ENCODE measurements around the gene TRIM40. TPM values are rescaled to one million over a fixed set of nuclear protein-coding genes. Genes with fewer than 3 reads are reported as not detected.
A peak's percentile ranks its signal among the peaks of the same experiment; 100 is the strongest.

Gene TRIM40
- total RNA-seq, 1 experiment from 2014 or later = not detected

DNA sequence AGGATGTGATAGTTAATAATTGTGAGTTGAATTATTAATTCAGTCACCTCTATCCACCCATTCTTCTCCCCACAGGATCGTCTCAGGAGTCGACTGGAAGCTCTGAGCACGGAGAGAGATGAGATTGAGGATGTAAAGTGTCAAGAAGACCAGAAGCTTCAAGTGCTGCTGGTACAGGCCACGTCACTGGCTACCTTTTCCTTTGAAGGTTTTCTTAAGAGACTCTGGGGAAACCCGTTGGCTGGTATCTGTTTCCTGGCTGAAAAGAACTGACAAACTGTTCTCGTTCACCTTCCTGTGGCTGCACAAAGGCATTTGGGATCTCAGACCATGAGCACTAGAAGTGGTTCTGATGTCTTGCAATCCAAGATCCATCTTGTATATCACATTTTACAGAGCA, 31.2 kb downstream of the TRIM40 start:
- Histone ChIP-seq H3K27me3 (replicated peaks; ENCODE audit: control insufficient read depth, insufficient read depth, low read length) (no peaks in the 10 kb centered on the region), H3K36me3 (ENCODE audit: control insufficient read depth, insufficient read depth, low read length) (peaks cover 3% of the 10 kb centered on the region), H3K4me1 (no peaks in the 10 kb centered on the region), H3K4me3 (ENCODE audit: low read depth, low read length) (no peak overlapping the region), H3K9me3 (no peaks in the 10 kb centered on the region)
- no peak for DNase-seq
- Mint-ChIP-seq H3K4me3 (ENCODE audit: unreplicated experiment) (no peak overlapping the region), H3K27me3 (ENCODE audit: insufficient read depth, unreplicated experiment) (no peaks in the 10 kb centered on the region), H3K36me3 (ENCODE audit: insufficient read depth, unreplicated experiment) (no peaks in the 10 kb centered on the region), H3K4me1 (ENCODE audit: low read depth, unreplicated experiment) (peaks cover 12% of the 10 kb centered on the region), H3K9me3 (ENCODE audit: unreplicated experiment) (no peaks in the 10 kb centered on the region), H3K27ac (ENCODE audit: unreplicated experiment) (no peak overlapping the region)
- POLR2A ChIA-PET = no interaction called here
- TF ChIP-seq, protein P1, sequence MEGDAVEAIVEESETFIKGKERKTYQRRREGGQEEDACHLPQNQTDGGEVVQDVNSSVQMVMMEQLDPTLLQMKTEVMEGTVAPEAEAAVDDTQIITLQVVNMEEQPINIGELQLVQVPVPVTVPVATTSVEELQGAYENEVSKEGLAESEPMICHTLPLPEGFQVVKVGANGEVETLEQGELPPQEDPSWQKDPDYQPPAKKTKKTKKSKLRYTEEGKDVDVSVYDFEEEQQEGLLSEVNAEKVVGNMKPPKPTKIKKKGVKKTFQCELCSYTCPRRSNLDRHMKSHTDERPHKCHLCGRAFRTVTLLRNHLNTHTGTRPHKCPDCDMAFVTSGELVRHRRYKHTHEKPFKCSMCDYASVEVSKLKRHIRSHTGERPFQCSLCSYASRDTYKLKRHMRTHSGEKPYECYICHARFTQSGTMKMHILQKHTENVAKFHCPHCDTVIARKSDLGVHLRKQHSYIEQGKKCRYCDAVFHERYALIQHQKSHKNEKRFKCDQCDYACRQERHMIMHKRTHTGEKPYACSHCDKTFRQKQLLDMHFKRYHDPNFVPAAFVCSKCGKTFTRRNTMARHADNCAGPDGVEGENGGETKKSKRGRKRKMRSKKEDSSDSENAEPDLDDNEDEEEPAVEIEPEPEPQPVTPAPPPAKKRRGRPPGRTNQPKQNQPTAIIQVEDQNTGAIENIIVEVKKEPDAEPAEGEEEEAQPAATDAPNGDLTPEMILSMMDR (IDR thresholded peaks at IDR 0.05; ENCODE audit: insufficient read depth in 1 of 2, low read depth in 1 of 2, low read length in 1 of 2, severe bottlenecking in 1 of 2, unreplicated experiment in 1 of 2) = no peak
- CTCF ChIA-PET = interaction anchor here (0.6 kb wide), 1 partner anchor 51 kb away, joined by 4 read pairs; no protein-coding TSS in a partner anchor
- no TSS peak for BruUV-seq (replicated peaks)
- intact Hi-C loops (cut with micrococcal nuclease; ENCODE audit: unreplicated experiment) = no loop called here

DNA sequence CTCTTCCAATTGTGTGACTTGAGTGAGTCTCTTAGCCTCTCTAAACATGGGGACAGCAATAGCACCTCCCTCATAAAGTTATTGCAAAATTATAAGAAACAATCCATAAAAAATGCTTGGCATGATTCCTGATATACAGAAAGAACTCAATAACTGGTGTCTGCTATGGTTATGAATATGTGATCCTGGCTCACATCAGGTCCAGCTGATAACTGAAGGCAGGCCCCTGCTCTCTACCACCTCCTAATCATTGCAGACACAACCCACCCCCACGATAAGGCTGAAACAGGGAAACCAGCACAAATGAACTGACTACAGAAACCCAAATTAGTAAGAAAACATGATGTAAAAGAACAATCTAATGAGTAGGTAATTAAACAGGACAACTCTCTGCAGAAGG, 32.8 kb downstream of the TRIM40 start:
- peaks cover 7% of the 10 kb centered on the region for H3K4me1 Mint-ChIP-seq (ENCODE audit: low read depth, unreplicated experiment)
- H3K9me3 ChIP-seq = no peaks in the 10 kb centered on the region
- CTCF ChIA-PET = no interaction called here
- DNase-seq = no peak
- intact Hi-C loops (cut with micrococcal nuclease; ENCODE audit: unreplicated experiment) = no loop called here
- no TSS peak for BruUV-seq (replicated peaks)
- H3K9me3 Mint-ChIP-seq (ENCODE audit: unreplicated experiment) = no peaks in the 10 kb centered on the region
- H3K4me1 ChIP-seq = no peaks in the 10 kb centered on the region
- H3K4me3 ChIP-seq (ENCODE audit: low read depth, low read length) = no peak overlapping the region
- H3K27me3 ChIP-seq (replicated peaks; ENCODE audit: control insufficient read depth, insufficient read depth, low read length) = no peaks in the 10 kb centered on the region
- H3K36me3 ChIP-seq (ENCODE audit: control insufficient read depth, insufficient read depth, low read length) = peaks cover 3% of the 10 kb centered on the region
- TF ChIP-seq, protein P1 (IDR thresholded peaks at IDR 0.05; ENCODE audit: insufficient read depth in 1 of 2, low read depth in 1 of 2, low read length in 1 of 2, severe bottlenecking in 1 of 2, unreplicated experiment in 1 of 2) = no peak
- POLR2A ChIA-PET = no interaction called here
- H3K36me3 Mint-ChIP-seq (ENCODE audit: insufficient read depth, unreplicated experiment) = no peaks in the 10 kb centered on the region
- no peaks in the 10 kb centered on the region for H3K27me3 Mint-ChIP-seq (ENCODE audit: insufficient read depth, unreplicated experiment)
- no peak overlapping the region for H3K4me3 Mint-ChIP-seq (ENCODE audit: unreplicated experiment)
- no peak overlapping the region for H3K27ac Mint-ChIP-seq (ENCODE audit: unreplicated experiment)

DNA sequence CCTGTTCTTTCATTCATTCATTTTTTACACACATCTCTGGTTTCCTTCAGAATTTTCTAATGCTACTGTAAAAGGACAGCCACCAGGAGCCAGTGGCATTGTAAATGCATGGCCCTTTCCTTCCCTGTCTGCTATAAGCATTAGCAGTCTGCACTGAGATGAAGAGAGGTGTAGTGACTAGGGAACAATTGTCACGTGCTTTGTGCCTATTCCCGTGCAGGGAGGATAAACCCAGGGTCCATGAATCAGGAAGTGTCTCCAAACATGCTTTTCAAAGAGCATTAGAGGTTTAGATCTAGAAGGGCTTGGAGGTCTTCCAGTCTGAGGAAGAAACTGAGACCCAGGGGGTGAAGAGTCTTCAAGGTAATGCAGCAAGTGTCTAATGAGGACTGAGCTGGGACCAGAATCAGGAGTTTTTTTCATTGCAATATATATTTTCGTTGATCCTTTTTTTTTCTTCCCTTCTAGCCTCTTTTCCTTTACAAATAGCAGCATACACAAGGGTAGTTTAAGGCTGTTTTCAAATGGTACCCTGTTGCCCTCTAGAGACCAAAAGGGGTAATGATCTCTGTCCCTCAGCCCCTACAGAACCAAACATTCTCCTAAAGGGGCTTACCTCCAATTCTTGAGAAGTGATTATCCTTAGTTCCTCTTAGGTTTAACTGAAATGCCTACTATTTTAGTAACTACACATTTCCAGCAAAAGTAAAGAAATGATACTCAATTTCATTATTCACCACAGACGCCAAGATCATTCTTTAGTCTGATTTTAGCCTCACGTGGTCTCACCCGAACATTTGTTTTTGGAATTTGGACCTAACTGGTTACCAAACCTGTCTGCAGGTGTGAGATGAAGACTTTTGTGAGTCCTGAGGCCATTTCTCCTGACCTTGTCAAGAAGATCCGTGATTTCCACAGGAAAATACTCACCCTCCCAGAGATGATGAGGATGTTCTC, 34.0 kb downstream of the TRIM40 start:
- Histone ChIP-seq H3K9me3 (no peaks in the 10 kb centered on the region), H3K4me1 (no peaks in the 10 kb centered on the region), H3K27me3 (replicated peaks; ENCODE audit: control insufficient read depth, insufficient read depth, low read length) (no peaks in the 10 kb centered on the region), H3K36me3 (ENCODE audit: control insufficient read depth, insufficient read depth, low read length) (peaks cover 3% of the 10 kb centered on the region), H3K4me3 (ENCODE audit: low read depth, low read length) (no peak overlapping the region)
- no peaks in the 10 kb centered on the region for H3K9me3 Mint-ChIP-seq (ENCODE audit: unreplicated experiment)
- CTCF ChIA-PET = no interaction called here
- H3K4me1 Mint-ChIP-seq (ENCODE audit: low read depth, unreplicated experiment) = no peaks in the 10 kb centered on the region
- BruUV-seq (replicated peaks) = no TSS peak
- H3K27me3 Mint-ChIP-seq (ENCODE audit: insufficient read depth, unreplicated experiment) = no peaks in the 10 kb centered on the region
- no peak overlapping the region for H3K4me3 Mint-ChIP-seq (ENCODE audit: unreplicated experiment)
- no peak overlapping the region for H3K27ac Mint-ChIP-seq (ENCODE audit: unreplicated experiment)
- TF ChIP-seq, protein P1 (IDR thresholded peaks at IDR 0.05; ENCODE audit: insufficient read depth in 1 of 2, low read depth in 1 of 2, low read length in 1 of 2, severe bottlenecking in 1 of 2, unreplicated experiment in 1 of 2) = peak; percentile 70 to 80
- intact Hi-C loops (cut with micrococcal nuclease; ENCODE audit: unreplicated experiment) = loop anchor here (1.0 kb wide), 3 partner anchors 21 to 67 kb away; no protein-coding TSS in a partner anchor
- peak in 1 of 2 experiments; percentile 51 for DNase-seq
- POLR2A ChIA-PET = no interaction called here
- no peaks in the 10 kb centered on the region for H3K36me3 Mint-ChIP-seq (ENCODE audit: insufficient read depth, unreplicated experiment)

Measured in Caco-2 (cell line).